Activated effector memory CD4-positive, alpha-beta T cell treated with Interleukin-2 at 50 U/mL for 16 hours (primary cell): Measurements from ENCODE around the gene C1orf50.
A peak's percentile ranks its signal among the peaks of the same experiment; 100 is the strongest.
"Not testable (repeated sequence)": the region's sequence is repeated elsewhere in the genome, so short reads cannot be mapped to it uniquely, and the experiment has no call there.

ENCODE experiments used
- DNase-seq: peaks from one replicate; pipeline ENCODE4 v3.0.0-alpha.2; 2020

The C1orf50 gene

GRCh38 chr1:42740851-42741580 is 26.0 kb upstream of the C1orf50 start:
- no peak for DNase-seq

- no peak for DNase-seq
These were observed 25.3 kb upstream of the C1orf50 start for GRCh38 chr1:42741706-42742105.

- DNase-seq, result no peak
These were observed 24.9 kb upstream of the C1orf50 start for GRCh38 chr1:42742141-42742540.

- no peak for DNase-seq
These were observed 24.3 kb upstream of the C1orf50 start for GRCh38 chr1:42742617-42743316.

GRCh38 chr1:42743317-42744147 is 23.5 kb upstream of the C1orf50 start:
- DNase-seq, result no peak

GRCh38 chr1:42744148-42744413 is 23.0 kb upstream of the C1orf50 start:
- DNase-seq, result no peak

- DNase-seq, result no peak
These were observed 21.2 kb upstream of the C1orf50 start for GRCh38 chr1:42745851-42746250.

- no peak for DNase-seq
These were observed 20.5 kb upstream of the C1orf50 start for GRCh38 chr1:42746436-42747105.

GRCh38 chr1:42747125-42747524 is 19.9 kb upstream of the C1orf50 start:
- DNase-seq, result peak; percentile 20

- no peak for DNase-seq
These were observed 19.0 kb upstream of the C1orf50 start for GRCh38 chr1:42748021-42748420.

GRCh38 chr1:42748461-42749410 is 18.3 kb upstream of the C1orf50 start:
- DNase-seq, result no peak

GRCh38 chr1:42750041-42750440 is 17.0 kb upstream of the C1orf50 start:
- no peak for DNase-seq

GRCh38 chr1:42751511-42752070 is 15.5 kb upstream of the C1orf50 start:
- not testable (repeated sequence) for DNase-seq

- no peak for DNase-seq
These were observed 14.8 kb upstream of the C1orf50 start for GRCh38 chr1:42752284-42752683.

GRCh38 chr1:42753070-42753469 is 14.0 kb upstream of the C1orf50 start:
- no peak for DNase-seq

GRCh38 chr1:42756956-42757891 is 9.8 kb upstream of the C1orf50 start:
- no peak for DNase-seq

GRCh38 chr1:42757892-42758275 is 9.2 kb upstream of the C1orf50 start:
- no peak for DNase-seq

- DNase-seq, result no peak
These were observed 8.4 kb upstream of the C1orf50 start for GRCh38 chr1:42758641-42759040.

- DNase-seq, result no peak
These were observed 7.9 kb upstream of the C1orf50 start for GRCh38 chr1:42759114-42759513.

GRCh38 chr1:42761567-42761966 is 5.5 kb upstream of the C1orf50 start:
- DNase-seq, result no peak

- no peak for DNase-seq
These were observed 4.8 kb upstream of the C1orf50 start for GRCh38 chr1:42762269-42762668.
